ENCODE measurements around the gene PALMD.

GRCh38 chr1:99740141-99740540 is 94.2 kb downstream of the PALMD start:
- TF ChIP-seq TAF1 (IDR thresholded peaks at IDR 0.05; ENCODE audit: borderline replicate concordance, low read depth, low read length) = no peak
- TF ChIP-seq POLR2AphosphoS5 (IDR thresholded peaks at IDR 0.05; ENCODE audit: low read depth, low read length) = no peak

All from GM12892 (cell line).